Left kidney (tissue), 2 donors: ENCODE results near the gene THAP4. TPM values are rescaled to one million over a fixed set of nuclear protein-coding genes. Genes with fewer than 3 reads are reported as not detected.

Experiments
- DNase-seq: peaks from one replicate; pipeline ENCODE4 v3.0.0-alpha.2; 2013
- polyA plus RNA-seq: library from polyadenylated mRNA; unstranded; fragments of 120-200 nt; gene quantifications from one replicate; pipeline ENCODE4 v1.2.1, GENCODE V29; 2013; ENCODE audit not compliant: insufficient read length

THAP4 gene
- polyA plus RNA-seq, 1 donor, result 50.0 TPM

- DNase-seq, result no peak
Measured at GRCh38 chr2:241564596-241565410, 72.2 kb downstream of the THAP4 start.

- no peak for DNase-seq
Measured at GRCh38 chr2:241563981-241564595, 72.9 kb downstream of the THAP4 start.

GRCh38 chr2:241563571-241563980, 73.4 kb downstream of the THAP4 start:
- no peak for DNase-seq

- no peak for DNase-seq
Measured at GRCh38 chr2:241563031-241563507, 73.9 kb downstream of the THAP4 start.

GRCh38 chr2:241562269-241562891, 74.6 kb downstream of the THAP4 start:
- no peak for DNase-seq

- DNase-seq, result no peak
Measured at GRCh38 chr2:241561832-241562231, 75.1 kb downstream of the THAP4 start.

GRCh38 chr2:241560883-241561474, 76.0 kb downstream of the THAP4 start:
- DNase-seq, result no peak

GRCh38 chr2:241560162-241560882, 76.6 kb downstream of the THAP4 start:
- DNase-seq, result no peak

- no peak for DNase-seq
Measured at GRCh38 chr2:241559323-241560161, 77.4 kb downstream of the THAP4 start.

GRCh38 chr2:241558532-241559322, 78.2 kb downstream of the THAP4 start, which contains the start of gene BOK:
Gene BOK (plus strand): TSS chr2:241558745. CDS start chr2:241559484, 739 bp downstream.
- DNase-seq, result no peak

GRCh38 chr2:241556746-241557145, 80.2 kb downstream of the THAP4 start:
- no peak for DNase-seq

GRCh38 chr2:241555711-241556110, 81.2 kb downstream of the THAP4 start:
- no peak for DNase-seq

GRCh38 chr2:241554610-241555322, 82.2 kb downstream of the THAP4 start:
- no peak for DNase-seq

- DNase-seq, result no peak
Measured at GRCh38 chr2:241553981-241554380, 83.0 kb downstream of the THAP4 start.

GRCh38 chr2:241553512-241553830, 83.5 kb downstream of the THAP4 start:
- DNase-seq, result no peak

- no peak for DNase-seq
Measured at GRCh38 chr2:241551998-241552737, 84.8 kb downstream of the THAP4 start.

GRCh38 chr2:241551599-241551997, 85.4 kb downstream of the THAP4 start:
- no peak for DNase-seq
